Trophoblast cell (in vitro differentiated cells and primary cell): ENCODE measurements around the gene SLITRK3.
"Not testable (repeated sequence)": the region's sequence is repeated elsewhere in the genome, so short reads cannot be mapped to it uniquely, and the experiment has no call there.

ENCODE experiments used
- DNase-seq, 2 donors: peaks; one replicate each; pipeline ENCODE4 v3.0.0-alpha.2; 2016
- H2AFZ ChIP-seq: 2 replicates; pipeline ENCODE4 v1.6.1; 2013; ENCODE audit warnings: low read length, moderate library complexity, mild to moderate bottlenecking; ENCODE audit not compliant: insufficient read depth, poor library complexity
- H2AK5ac ChIP-seq: 2 replicates; pipeline ENCODE4 v1.6.1; 2013; ENCODE audit warnings: mild to moderate bottlenecking, low read length
- H2BK120ac ChIP-seq: 2 replicates; pipeline ENCODE4 v1.6.1; 2013; ENCODE audit warnings: low read length, mild to moderate bottlenecking, moderate library complexity; ENCODE audit not compliant: insufficient read depth, poor library complexity
- H2BK12ac ChIP-seq: 2 replicates; pipeline ENCODE4 v1.6.1; 2013; ENCODE audit warnings: mild to moderate bottlenecking, low read length, moderate library complexity
- H2BK5ac ChIP-seq: 2 replicates; pipeline ENCODE4 v1.6.1; 2013; ENCODE audit warnings: low read length, low read depth, moderate library complexity, mild to moderate bottlenecking; ENCODE audit not compliant: poor library complexity
- H3K14ac ChIP-seq: 2 replicates; pipeline ENCODE4 v1.6.1; 2013; ENCODE audit warnings: mild to moderate bottlenecking, low read length
- H3K18ac ChIP-seq: 2 replicates; pipeline ENCODE4 v1.6.1; 2013; ENCODE audit warnings: mild to moderate bottlenecking, low read length
- H3K23ac ChIP-seq: 2 replicates; pipeline ENCODE4 v1.6.1; 2013; ENCODE audit warnings: low read length
- H3K27ac ChIP-seq: 2 replicates; pipeline ENCODE4 v1.5.1; 2013; ENCODE audit warnings: low read depth, mild to moderate bottlenecking, inconsistent platforms, low read length, moderate library complexity
- H3K27me3 ChIP-seq: 2 replicates; pipeline ENCODE4 v1.6.1; 2013; ENCODE audit warnings: inconsistent platforms, mild to moderate bottlenecking, low read length, moderate library complexity; ENCODE audit not compliant: insufficient read depth
- H3K36me3 ChIP-seq, 2 experiments: 1 replicate in 1 of 2; 2 replicates in 1 of 2; pipeline ENCODE4 v1.6.1; 2013; ENCODE audit warnings: low read length in 2 of 2, mild to moderate bottlenecking in 2 of 2, moderate library complexity in 1 of 2; ENCODE audit not compliant: insufficient read depth in 2 of 2, control insufficient read depth in 1 of 2
- H3K4ac ChIP-seq: 2 replicates; pipeline ENCODE4 v1.6.1; 2013; ENCODE audit warnings: low read depth, mild to moderate bottlenecking, low read length, moderate library complexity
- H3K4me1 ChIP-seq, 2 experiments: 1 replicate in 1 of 2; 2 replicates in 1 of 2; pipeline ENCODE4 v1.6.1; 2013; ENCODE audit warnings: low read length in 2 of 2, mild to moderate bottlenecking in 2 of 2, moderate library complexity in 1 of 2; ENCODE audit not compliant: insufficient read depth in 2 of 2, control insufficient read depth in 1 of 2
- H3K4me2 ChIP-seq: 2 replicates; pipeline ENCODE4 v1.6.1; 2013; ENCODE audit warnings: inconsistent platforms, mild to moderate bottlenecking, low read length, moderate library complexity
- H3K4me3 ChIP-seq: 2 replicates; pipeline ENCODE4 v1.5.1; 2013; ENCODE audit warnings: mild to moderate bottlenecking, low read depth, low read length, inconsistent platforms
- H3K79me1 ChIP-seq: one replicate; pipeline ENCODE4 v1.6.1; 2013; ENCODE audit warnings: low read length
- H3K79me2 ChIP-seq: 2 replicates; pipeline ENCODE4 v1.6.1; 2013; ENCODE audit warnings: low read length, mild to moderate bottlenecking; ENCODE audit not compliant: control insufficient read depth, insufficient read depth, poor library complexity
- H3K9ac ChIP-seq: 2 replicates; pipeline ENCODE4 v1.6.1; 2013; ENCODE audit warnings: mild to moderate bottlenecking, low read length
- H3K9me3 ChIP-seq: 2 replicates; pipeline ENCODE4 v1.6.1; 2013; ENCODE audit warnings: low read depth, mild to moderate bottlenecking, control low read depth, inconsistent platforms, low read length; ENCODE audit not compliant: insufficient read depth
- H4K12ac ChIP-seq: 2 replicates; pipeline ENCODE4 v1.6.1; 2013; ENCODE audit warnings: low read depth, mild to moderate bottlenecking, low read length, moderate library complexity
- H4K8ac ChIP-seq: 2 replicates; pipeline ENCODE4 v1.6.1; 2013; ENCODE audit warnings: low read depth, mild to moderate bottlenecking, low read length, moderate library complexity
- H4K91ac ChIP-seq: one replicate; pipeline ENCODE4 v1.6.1; 2013; ENCODE audit warnings: low read depth, mild to moderate bottlenecking, low read length, moderate library complexity
- WGBS: extraction: QIAGEN DNeasy Blood & Tissue Kit; methylation state at CpG from one replicate; pipeline ENCODE4 v1.1.7; 2013; ENCODE audit warnings: missing lambda C conversion rate; ENCODE audit not compliant: insufficient read length, insufficient coverage; ENCODE audit errors: extremely low coverage; 5-methylcytosine and 5-hydroxymethylcytosine counted together

The SLITRK3 gene

GRCh38 chr3:165156757-165157420 is 39.3 kb downstream of the SLITRK3 start:
- H3K18ac ChIP-seq = no peak overlapping the region
- H2BK120ac ChIP-seq = no peak overlapping the region
- no peak overlapping the region for H4K91ac ChIP-seq
- no peaks in the 10 kb centered on the region for H3K27me3 ChIP-seq
- no peak overlapping the region for H2BK12ac ChIP-seq
- no peak overlapping the region for H2AFZ ChIP-seq
- no peak for DNase-seq
- no peak overlapping the region for H4K12ac ChIP-seq
- no peaks in the 10 kb centered on the region for H3K4me1 ChIP-seq
- H3K4ac ChIP-seq = no peak overlapping the region
- no peak overlapping the region for H3K27ac ChIP-seq
- no peaks in the 10 kb centered on the region for H3K9me3 ChIP-seq
- no peak overlapping the region for H2BK5ac ChIP-seq
- H4K8ac ChIP-seq = no peak overlapping the region
- H3K14ac ChIP-seq = no peak overlapping the region
- H3K9ac ChIP-seq = no peak overlapping the region
- H3K79me1 ChIP-seq = no peaks in the 10 kb centered on the region
- H3K36me3 ChIP-seq = no peaks in the 10 kb centered on the region
- no CpG with 5 or more reads among the region's 3 CpGs for WGBS
- no peak overlapping the region for H3K4me3 ChIP-seq
- no peak overlapping the region for H2AK5ac ChIP-seq
- H3K4me2 ChIP-seq = no peak overlapping the region
- H3K79me2 ChIP-seq = no peaks in the 10 kb centered on the region
- no peak overlapping the region for H3K23ac ChIP-seq

- Histone ChIP-seq H3K4me3 (no peak overlapping the region), H3K79me1 (no peaks in the 10 kb centered on the region), H3K9me3 (no peaks in the 10 kb centered on the region), H3K9ac (no peak overlapping the region), H3K18ac (no peak overlapping the region), H2BK5ac (no peak overlapping the region), H3K23ac (no peak overlapping the region), H4K91ac (no peak overlapping the region), H2BK120ac (no peak overlapping the region), H3K4ac (no peak overlapping the region), H3K27me3 (no peaks in the 10 kb centered on the region), H4K8ac (no peak overlapping the region), H2AK5ac (no peak overlapping the region), H3K14ac (no peak overlapping the region), H3K79me2 (no peaks in the 10 kb centered on the region), H3K4me2 (no peak overlapping the region), H2BK12ac (no peak overlapping the region), H3K27ac (no peak overlapping the region), H2AFZ (no peak overlapping the region), H3K4me1 (no peaks in the 10 kb centered on the region), H3K36me3 (no peaks in the 10 kb centered on the region), H4K12ac (no peak overlapping the region)
- no CpG with 5 or more reads among the region's 4 CpGs for WGBS
- DNase-seq = no peak
These were observed 47.2 kb downstream of the SLITRK3 start for GRCh38 chr3:165148876-165149441.

GRCh38 chr3:165144271-165144670 is 51.9 kb downstream of the SLITRK3 start:
- H2BK5ac ChIP-seq = no peak overlapping the region
- WGBS = no CpG with 5 or more reads among the region's 1 CpG
- no peak overlapping the region for H3K18ac ChIP-seq
- H2BK120ac ChIP-seq = no peak overlapping the region
- no peaks in the 10 kb centered on the region for H3K79me2 ChIP-seq
- no peak overlapping the region for H3K9ac ChIP-seq
- no peak overlapping the region for H3K14ac ChIP-seq
- no peak for DNase-seq
- H3K4me2 ChIP-seq = no peak overlapping the region
- no peak overlapping the region for H4K12ac ChIP-seq
- peaks cover 1% of the 10 kb centered on the region for H3K9me3 ChIP-seq
- H2AK5ac ChIP-seq = no peak overlapping the region
- no peak overlapping the region for H2BK12ac ChIP-seq
- no peak overlapping the region for H3K23ac ChIP-seq
- H4K8ac ChIP-seq = no peak overlapping the region
- no peaks in the 10 kb centered on the region for H3K79me1 ChIP-seq
- no peaks in the 10 kb centered on the region for H3K36me3 ChIP-seq
- no peak overlapping the region for H3K27ac ChIP-seq
- H3K4ac ChIP-seq = no peak overlapping the region
- no peak overlapping the region for H3K4me3 ChIP-seq
- no peak overlapping the region for H4K91ac ChIP-seq
- no peak overlapping the region for H2AFZ ChIP-seq
- no peaks in the 10 kb centered on the region for H3K27me3 ChIP-seq
- no peaks in the 10 kb centered on the region for H3K4me1 ChIP-seq

- not testable (repeated sequence) for H3K79me1 ChIP-seq, H3K18ac ChIP-seq, H3K27ac ChIP-seq, H3K36me3 ChIP-seq, H3K4ac ChIP-seq, H3K4me2 ChIP-seq, H3K27me3 ChIP-seq, H4K12ac ChIP-seq, H3K79me2 ChIP-seq, H4K91ac ChIP-seq, H2BK5ac ChIP-seq, DNase-seq, H3K23ac ChIP-seq, H3K4me1 ChIP-seq, H3K9me3 ChIP-seq, H3K4me3 ChIP-seq, H2AFZ ChIP-seq, H2BK12ac ChIP-seq, H3K14ac ChIP-seq, H2BK120ac ChIP-seq, H2AK5ac ChIP-seq, H3K9ac ChIP-seq, H4K8ac ChIP-seq
- WGBS = no CpG with 5 or more reads among the region's 7 CpGs
These were observed 56.3 kb downstream of the SLITRK3 start for GRCh38 chr3:165139918-165140317.
